Esophagus squamous epithelium (tissue), 5 donors: ENCODE measurements around the gene GGCT. TPM values are rescaled to one million over a fixed set of nuclear protein-coding genes. Genes with fewer than 3 reads are reported as not detected.

Source experiments
- DNase-seq: peaks from one replicate; lab custom pipeline; 2025; lab: John Stamatoyannopoulos, UW
- H3K27ac ChIP-seq, 4 donors: fragments of 200-600 bp; sonication (generic); one replicate each; pipeline ENCODE4 v1.5.1; 2016 to 2019; ENCODE audit warnings: mild to moderate bottlenecking in 1 of 4
- H3K27me3 ChIP-seq, 4 donors: fragments of 200-600 bp; sonication (generic); 1 replicate in 3 of 4; 2 replicates in 1 of 4; pipeline versions ENCODE4 v1.5.1 to v1.6.0; 2017 to 2021; ENCODE audit warnings: antibody characterized with exemption in 1 of 4
- H3K36me3 ChIP-seq, 3 donors: fragments of 200-600 bp; sonication (generic); one replicate each; pipeline ENCODE4 v1.5.1; 2016 to 2019
- H3K4me1 ChIP-seq, 3 donors: fragments of 200-600 bp; sonication (generic); one replicate each; pipeline ENCODE4 v1.5.1; 2017 to 2019
- H3K4me3 ChIP-seq, 4 donors: fragments of 200-600 bp; sonication (generic); 1 replicate in 3 of 4; 2 replicates in 1 of 4; pipeline ENCODE4 v1.5.1; 2016 to 2019; ENCODE audit warnings: mild to moderate bottlenecking in 2 of 4, moderate library complexity in 1 of 4
- H3K9me3 ChIP-seq, 3 donors: fragments of 200-600 bp; sonication (generic); one replicate each; pipeline ENCODE4 v1.5.1; 2016 to 2019
- POLR2A ChIP-seq, 4 donors: fragments of 450-650 bp; IDR thresholded peaks; one replicate each; pipeline ENCODE4 v1.6.1; 2017; ENCODE audit warnings: antibody characterized with exemption in 4 of 4, mild to moderate bottlenecking in 4 of 4, moderate library complexity in 3 of 4
- WGBS, 2 donors: methylation state at CpG; one replicate each; pipeline ENCODE4 v1.1.5; 2018; 5-methylcytosine and 5-hydroxymethylcytosine counted together
- intact Hi-C: fragments of 100-400 bp; cut with DNase I; formaldehyde crosslinking; loops from one replicate; pipeline ENCODE4 v1.15.0; 2022
- total RNA-seq, 4 donors: library from RNA; depleted of rRNA; stranded (reverse); fragments of >200 nt; gene quantifications; one replicate each; pipeline ENCODE4 v1.1.0, GENCODE V29; 2016
- TF ChIP-seq, protein P1 (sequence below), 6 experiments: fragments of 450-650 bp in 4 of 6; fragments of 200-600 bp in 2 of 6; sonication (generic) in 2 of 6; IDR thresholded peaks; one replicate each; pipeline ENCODE4 v1.5.1; 2016 to 2019; ENCODE audit warnings: antibody characterized with exemption in 6 of 6, mild to moderate bottlenecking in 4 of 6, moderate library complexity in 4 of 6
- donor health status: DM: yes; HTN: yes; CAD: no.

GGCT gene
- total RNA-seq, 4 donors from 2014 or later, result 42.3 to 74.9 (median 63.9) TPM

DNA sequence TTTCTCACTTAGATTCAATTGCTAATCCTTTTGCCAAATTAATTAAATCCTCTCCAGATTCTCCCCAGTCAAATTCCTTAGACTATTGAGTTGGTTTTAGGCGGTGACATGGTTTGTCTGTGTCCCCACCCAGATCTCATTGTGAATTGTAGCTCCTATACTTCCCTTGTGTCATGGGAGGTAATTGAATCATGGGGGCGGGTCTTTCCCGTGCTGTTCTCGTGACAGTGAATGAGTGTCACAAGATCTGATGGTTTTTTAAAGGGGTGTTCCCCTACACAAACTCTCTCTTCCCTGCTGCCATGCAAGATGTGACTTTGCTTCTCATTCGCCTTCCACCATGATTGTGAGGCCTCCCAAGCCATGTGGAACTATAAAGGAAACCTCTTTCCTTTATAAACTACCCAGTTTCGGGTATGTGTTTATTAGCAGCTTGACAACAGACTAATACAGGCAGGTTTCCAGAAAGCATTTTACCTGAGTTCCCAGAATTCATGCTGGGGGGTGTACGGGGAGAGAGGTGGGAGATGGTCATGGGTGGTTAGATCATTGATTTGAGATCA, 45.4 kb upstream of the GGCT start:
- Histone ChIP-seq H3K4me1 (peaks cover 9 to 37% (median 21%) of the 10 kb centered on the region in 3 donors), H3K36me3 (peaks cover 0 to 9% (median 4%) of the 10 kb centered on the region in 3 donors), H3K9me3 (no peaks in the 10 kb centered on the region), H3K4me3 (no peak overlapping the region), H3K27ac (peak overlapping the region; percentile 16 to 89 (median 78)), H3K27me3 (no peaks in the 10 kb centered on the region)
- TF ChIP-seq POLR2A (IDR thresholded peaks at IDR 0.05), result no peak
- TF ChIP-seq, protein P1, sequence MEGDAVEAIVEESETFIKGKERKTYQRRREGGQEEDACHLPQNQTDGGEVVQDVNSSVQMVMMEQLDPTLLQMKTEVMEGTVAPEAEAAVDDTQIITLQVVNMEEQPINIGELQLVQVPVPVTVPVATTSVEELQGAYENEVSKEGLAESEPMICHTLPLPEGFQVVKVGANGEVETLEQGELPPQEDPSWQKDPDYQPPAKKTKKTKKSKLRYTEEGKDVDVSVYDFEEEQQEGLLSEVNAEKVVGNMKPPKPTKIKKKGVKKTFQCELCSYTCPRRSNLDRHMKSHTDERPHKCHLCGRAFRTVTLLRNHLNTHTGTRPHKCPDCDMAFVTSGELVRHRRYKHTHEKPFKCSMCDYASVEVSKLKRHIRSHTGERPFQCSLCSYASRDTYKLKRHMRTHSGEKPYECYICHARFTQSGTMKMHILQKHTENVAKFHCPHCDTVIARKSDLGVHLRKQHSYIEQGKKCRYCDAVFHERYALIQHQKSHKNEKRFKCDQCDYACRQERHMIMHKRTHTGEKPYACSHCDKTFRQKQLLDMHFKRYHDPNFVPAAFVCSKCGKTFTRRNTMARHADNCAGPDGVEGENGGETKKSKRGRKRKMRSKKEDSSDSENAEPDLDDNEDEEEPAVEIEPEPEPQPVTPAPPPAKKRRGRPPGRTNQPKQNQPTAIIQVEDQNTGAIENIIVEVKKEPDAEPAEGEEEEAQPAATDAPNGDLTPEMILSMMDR (IDR thresholded peaks at IDR 0.05), result no peak
- intact Hi-C loops, result loop anchor here (10.0 kb wide), 1 partner anchor 275 kb away; no protein-coding TSS in a partner anchor
- WGBS, 2 donors, result 56 to 69% methylated on average over 6 to 7 of the region's 7 CpGs
- DNase-seq, result no peak

DNA sequence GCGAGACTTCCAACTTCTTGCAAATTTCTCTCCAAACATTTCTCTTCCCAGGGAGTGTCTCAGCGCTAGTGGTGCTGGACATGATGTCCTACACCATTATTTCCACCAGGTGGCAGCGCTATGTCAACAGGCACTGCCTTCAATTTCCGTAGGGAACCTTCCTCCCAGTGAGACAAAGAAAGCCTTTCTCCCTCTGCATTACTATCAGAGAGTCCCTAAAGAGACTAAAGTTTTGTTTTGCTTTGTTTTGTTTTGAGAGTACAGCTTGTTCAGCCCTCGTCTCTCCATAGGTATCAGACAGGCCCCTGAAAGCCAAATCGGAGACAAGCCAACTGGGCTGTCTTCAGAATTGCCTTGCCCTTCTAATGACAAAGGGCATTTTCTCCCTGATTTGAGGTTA, 44.2 kb upstream of the GGCT start:
- Histone ChIP-seq H3K9me3 (no peaks in the 10 kb centered on the region), H3K27me3 (no peaks in the 10 kb centered on the region), H3K4me1 (peaks cover 9 to 37% (median 21%) of the 10 kb centered on the region in 3 donors), H3K4me3 (no peak overlapping the region), H3K36me3 (peaks cover 0 to 9% (median 0%) of the 10 kb centered on the region in 3 donors), H3K27ac (peak overlapping the region in 3 of 4 donors; percentile 28 to 89 (median 86))
- TF ChIP-seq POLR2A (IDR thresholded peaks at IDR 0.05), result no peak
- TF ChIP-seq, protein P1 (IDR thresholded peaks at IDR 0.05), result peak; percentile 49 to 91 (median 88)
- DNase-seq, result peak; percentile 1
- 9 to 20% methylated on average over 6 of the region's 6 CpGs for WGBS, 2 donors
- intact Hi-C loops, result no loop called here

- H3K9me3 ChIP-seq, result no peaks in the 10 kb centered on the region
- no peak overlapping the region for H3K4me3 ChIP-seq
- TF ChIP-seq, protein P1 (IDR thresholded peaks at IDR 0.05), result no peak
- no peak for TF ChIP-seq POLR2A (IDR thresholded peaks at IDR 0.05)
- H3K27ac ChIP-seq, result no peak overlapping the region
- WGBS, 2 donors, result 90 to 92% methylated on average over 4 of the region's 4 CpGs
- no peaks in the 10 kb centered on the region for H3K27me3 ChIP-seq
- H3K36me3 ChIP-seq, result peaks cover 0 to 9% (median 0%) of the 10 kb centered on the region in 3 donors
- no peak for DNase-seq
- intact Hi-C loops, result no loop called here
- peaks cover 9 to 32% (median 21%) of the 10 kb centered on the region in 3 donors for H3K4me1 ChIP-seq
Observed at GRCh38 chr7:30546596-30546995, 42.0 kb upstream of the GGCT start.

- no peak for TF ChIP-seq POLR2A (IDR thresholded peaks at IDR 0.05)
- TF ChIP-seq, protein P1 (IDR thresholded peaks at IDR 0.05), result no peak
- peaks cover 0 to 9% (median 0%) of the 10 kb centered on the region in 3 donors for H3K36me3 ChIP-seq
- DNase-seq, result no peak
- peaks cover 9 to 25% (median 16%) of the 10 kb centered on the region in 3 donors for H3K4me1 ChIP-seq
- intact Hi-C loops, result no loop called here
- 72 to 78% methylated on average over 5 of the region's 5 CpGs for WGBS, 2 donors
- H3K27me3 ChIP-seq, result no peaks in the 10 kb centered on the region
- H3K9me3 ChIP-seq, result no peaks in the 10 kb centered on the region
- no peak overlapping the region for H3K27ac ChIP-seq
- no peak overlapping the region for H3K4me3 ChIP-seq
Observed at GRCh38 chr7:30545791-30546555, 41.3 kb upstream of the GGCT start.
